Activated naive CD8-positive, alpha-beta T cell treated with anti-CD3 and anti-CD28 coated beads, Interleukin-2, amount 50 U/mL, for 16 hours (primary cell): ENCODE results near the gene ACYP2.
"Not testable (repeated sequence)": the region's sequence is repeated elsewhere in the genome, so short reads cannot be mapped to it uniquely, and the experiment has no call there.

ENCODE experiments used
- DNase-seq: peaks from one replicate; pipeline ENCODE4 v3.0.0-alpha.2; 2020; ENCODE audit warnings: low read depth, low spot score

The ACYP2 gene

GRCh38 chr2:54265081-54265480, 149.7 kb downstream of the ACYP2 start:
- DNase-seq, result not testable (repeated sequence)

- DNase-seq, result no peak
Observed at GRCh38 chr2:54267577-54267976, 152.2 kb downstream of the ACYP2 start.

- DNase-seq, result no peak
Observed at GRCh38 chr2:54271189-54271588, 155.8 kb downstream of the ACYP2 start.

- DNase-seq, result no peak
Observed at GRCh38 chr2:54271843-54272627, 156.6 kb downstream of the ACYP2 start.

- DNase-seq, result no peak
Observed at GRCh38 chr2:54274781-54275242, 159.4 kb downstream of the ACYP2 start.

GRCh38 chr2:54275541-54275940, 160.1 kb downstream of the ACYP2 start:
- no peak for DNase-seq

GRCh38 chr2:54279385-54279784, 164.0 kb downstream of the ACYP2 start:
- DNase-seq, result no peak

GRCh38 chr2:54284826-54285225, 169.4 kb downstream of the ACYP2 start:
- DNase-seq, result no peak

- no peak for DNase-seq
Observed at GRCh38 chr2:54285451-54285850, 170.0 kb downstream of the ACYP2 start.

- DNase-seq, result no peak
Observed at GRCh38 chr2:54287532-54287931, 172.1 kb downstream of the ACYP2 start.

- no peak for DNase-seq
Observed at GRCh38 chr2:54289917-54290316, 174.5 kb downstream of the ACYP2 start.

- DNase-seq, result no peak
Observed at GRCh38 chr2:54290356-54291025, 175.1 kb downstream of the ACYP2 start.

GRCh38 chr2:54294665-54295064, 179.2 kb downstream of the ACYP2 start:
- DNase-seq, result not testable (repeated sequence)

GRCh38 chr2:54295911-54296310, 180.5 kb downstream of the ACYP2 start:
- DNase-seq, result no peak

- no peak for DNase-seq
Observed at GRCh38 chr2:54298514-54298913, 183.1 kb downstream of the ACYP2 start.

GRCh38 chr2:54303631-54304030, 188.2 kb downstream of the ACYP2 start:
- DNase-seq, result no peak

- no peak for DNase-seq
Observed at GRCh38 chr2:54306556-54306955, 191.1 kb downstream of the ACYP2 start.

- DNase-seq, result no peak
Observed at GRCh38 chr2:54308186-54308585, 192.8 kb downstream of the ACYP2 start.

GRCh38 chr2:54308782-54309181, 193.4 kb downstream of the ACYP2 start:
- no peak for DNase-seq

- no peak for DNase-seq
Observed at GRCh38 chr2:54310311-54310710, 194.9 kb downstream of the ACYP2 start.

- DNase-seq, result no peak
Observed at GRCh38 chr2:54310961-54311360, 195.5 kb downstream of the ACYP2 start.

- DNase-seq, result no peak
Observed at GRCh38 chr2:54313147-54313546, 197.7 kb downstream of the ACYP2 start.

- no peak for DNase-seq
Observed at GRCh38 chr2:54317973-54318372, 202.6 kb downstream of the ACYP2 start.
